Body of pancreas (tissue), 4 donors: Measurements from ENCODE around the gene TMEM9. TPM values are rescaled to one million over a fixed set of nuclear protein-coding genes. Genes with fewer than 3 reads are reported as not detected.
A peak's percentile ranks its signal among the peaks of the same experiment; 100 is the strongest.

Experiments
- ATAC-seq: fragments of 150-250 bp; one replicate; pipeline ENCODE4 v1.9.1; 2016
- DNase-seq, 4 donors: peaks; one replicate each; pipeline ENCODE4 v3.0.0-alpha.2; 2019
- H3K27ac ChIP-seq, 4 donors: fragments of 200-600 bp; sonication (generic); 1 replicate in 3 of 4; 2 replicates in 1 of 4; pipeline versions ENCODE4 v1.5.1 to v1.6.1; 2016 to 2019; ENCODE audit warnings: mild to moderate bottlenecking in 1 of 4, mixed read lengths in 1 of 4, moderate library complexity in 1 of 4
- H3K27me3 ChIP-seq, 2 donors: fragments of 200-600 bp; sonication (generic); one replicate each; pipeline ENCODE4 v1.6.0; 2016; ENCODE audit warnings: mild to moderate bottlenecking in 1 of 2
- H3K36me3 ChIP-seq, 2 donors: fragments of 200-600 bp; sonication (generic); replicated peaks in 1 of 2; 2 replicates each; pipeline ENCODE4 v1.5.1; 2016; ENCODE audit warnings: low read depth in 2 of 2; ENCODE audit not compliant: insufficient read depth in 1 of 2
- H3K4me1 ChIP-seq: fragments of 200-600 bp; sonication (generic); one replicate; pipeline ENCODE4 v1.6.0; 2016
- H3K4me3 ChIP-seq, 2 donors: fragments of 200-600 bp; sonication (generic); 1 replicate in 1 of 2; 2 replicates in 1 of 2; pipeline ENCODE4 v1.5.1; 2016 to 2019
- H3K9me3 ChIP-seq, 3 donors: fragments of 200-600 bp; sonication (generic); 1 replicate in 2 of 3; 2 replicates in 1 of 3; pipeline ENCODE4 v1.5.1; 2016
- CTCF ChIP-seq, 7 experiments: fragments of 450-650 bp in 4 of 7; fragments of 200-600 bp in 3 of 7; sonication (generic) in 3 of 7; IDR thresholded peaks; one replicate each; pipeline ENCODE4 v1.5.1; 2016 to 2019; ENCODE audit warnings: antibody characterized with exemption in 7 of 7
- POLR2A ChIP-seq, 3 donors: fragments of 450-650 bp; IDR thresholded peaks; one replicate each; pipeline ENCODE4 v1.6.1; 2016; ENCODE audit warnings: antibody characterized with exemption in 3 of 3, mild to moderate bottlenecking in 2 of 3
- WGBS, 2 donors: methylation state at CpG; one replicate each; pipeline ENCODE4 v1.1.5; 2017; 5-methylcytosine and 5-hydroxymethylcytosine counted together
- intact Hi-C: fragments of 100-400 bp; cut with DNase I; formaldehyde crosslinking; loops from one replicate; pipeline ENCODE4 v1.15.1; 2023
- total RNA-seq, 2 donors: library from RNA; depleted of rRNA; stranded (reverse); fragments of >200 nt; gene quantifications; one replicate each; pipeline ENCODE4 v1.1.0, GENCODE V29; 2016

The TMEM9 gene
- total RNA-seq = 10 to 100 TPM; 56.6 to 70.5 TPM

GRCh38 chr1:201154389-201155165, at the start of gene TMEM9:
Gene TMEM9, minus strand, starts transcription at chr1:201154474. Its CDS starts 551 bp downstream, at chr1:201153923.
- Histone ChIP-seq H3K27me3 (no peaks in the 10 kb centered on the region), H3K9me3 (no peaks in the 10 kb centered on the region), H3K27ac (peak within 1 kb of the TSS; percentile 68 to 81 (median 72)), H3K4me3 (peak within 1 kb of the TSS; percentile 91 to 93), H3K36me3 (peaks cover 0 to 5% of the 10 kb centered on the region in 2 donors), H3K4me1 (peaks cover 21% of the 10 kb centered on the region)
- WGBS, 2 donors = 8 to 18% methylated on average over 16 to 31 of the region's 31 CpGs
- peak; percentile 97 for ATAC-seq
- intact Hi-C loops = no loop called here
- TF ChIP-seq CTCF (IDR thresholded peaks at IDR 0.05) (peak in 1 of 7 experiments; percentile 10), POLR2A (IDR thresholded peaks at IDR 0.05) (peak; percentile 10 to 56 (median 47))
- DNase-seq = peak; percentile 97 to 99 (median 98)

GRCh38 chr1:201198598-201198997, 44.3 kb upstream of the TMEM9 start:
- intact Hi-C loops = no loop called here
- DNase-seq (no peak), ATAC-seq (no peak)
- no peaks in the 10 kb centered on the region for H3K27me3 ChIP-seq
- no peak for TF ChIP-seq CTCF (IDR thresholded peaks at IDR 0.05)
- TF ChIP-seq POLR2A (IDR thresholded peaks at IDR 0.05) = no peak
- H3K4me1 ChIP-seq = no peaks in the 10 kb centered on the region
- no peaks in the 10 kb centered on the region for H3K36me3 ChIP-seq
- H3K27ac ChIP-seq = no peak overlapping the region
- 88 to 93% methylated on average over 3 of the region's 3 CpGs for WGBS, 2 donors
- H3K9me3 ChIP-seq = no peaks in the 10 kb centered on the region
- H3K4me3 ChIP-seq = no peak overlapping the region

- 72 to 100% methylated on average over 2 to 6 of the region's 6 CpGs for WGBS, 2 donors
- DNase-seq = no peak
Measured at GRCh38 chr1:201194046-201194445, 39.8 kb upstream of the TMEM9 start.

GRCh38 chr1:201192261-201192788, 38.1 kb upstream of the TMEM9 start:
- Histone ChIP-seq H3K27me3 (no peaks in the 10 kb centered on the region), H3K4me1 (no peaks in the 10 kb centered on the region), H3K9me3 (no peaks in the 10 kb centered on the region), H3K36me3 (no peaks in the 10 kb centered on the region), H3K27ac (no peak overlapping the region), H3K4me3 (no peak overlapping the region)
- WGBS, 2 donors = 75 to 82% methylated on average over 3 of the region's 3 CpGs
- ATAC-seq = no peak
- TF ChIP-seq POLR2A (IDR thresholded peaks at IDR 0.05) (no peak), CTCF (IDR thresholded peaks at IDR 0.05) (no peak)
- intact Hi-C loops = no loop called here
- DNase-seq = peak in 1 of 4 donors; percentile 13

More at GRCh38 chr1:201194046-201194445, 39.8 kb upstream of the TMEM9 start:
- intact Hi-C loops = no loop called here
- no peak overlapping the region for H3K27ac ChIP-seq
- H3K4me3 ChIP-seq = no peak overlapping the region
- H3K9me3 ChIP-seq = no peaks in the 10 kb centered on the region
- H3K4me1 ChIP-seq = no peaks in the 10 kb centered on the region
- no peak for TF ChIP-seq POLR2A (IDR thresholded peaks at IDR 0.05)
- TF ChIP-seq CTCF (IDR thresholded peaks at IDR 0.05) = no peak
- no peak for ATAC-seq
- no peaks in the 10 kb centered on the region for H3K36me3 ChIP-seq
- H3K27me3 ChIP-seq = no peaks in the 10 kb centered on the region
